Calu3 (cell line): ENCODE results near the gene RFXANK. TPM values are rescaled to one million over a fixed set of nuclear protein-coding genes. Genes with fewer than 3 reads are reported as not detected.

Experiments
- BruUV-seq: library from RNA; stranded (reverse); fragments of 400-500 nt; replicated peaks from 2 replicates; lab custom pipeline; 2021; lab: Mats Ljungman, UMichigan
- CTCF ChIA-PET: fragments of 300-600 bp; sonication (Branson Sonifier 250); formaldehyde crosslinking; loops from one replicate; lab custom pipeline; 2022; ENCODE audit warnings: antibody characterized with exemption; lab: Charles Lee
- DNase-seq: peaks from one replicate; pipeline ENCODE4 v3.0.0; 2022
- H3K27ac Mint-ChIP-seq: one replicate; pipeline ENCODE4 v1.8.0; 2022; ENCODE audit warnings: mixed read lengths; ENCODE audit not compliant: unreplicated experiment
- H3K27me3 Mint-ChIP-seq: one replicate; pipeline ENCODE4 v1.8.0; 2022; ENCODE audit warnings: mixed read lengths; ENCODE audit not compliant: unreplicated experiment
- H3K36me3 Mint-ChIP-seq: one replicate; pipeline ENCODE4 v1.8.0; 2022; ENCODE audit warnings: mild to moderate bottlenecking, moderate library complexity, mixed read lengths; ENCODE audit not compliant: insufficient read depth, unreplicated experiment
- H3K4me1 Mint-ChIP-seq: one replicate; pipeline ENCODE4 v1.8.0; 2022; ENCODE audit warnings: mild to moderate bottlenecking, low read depth, mixed read lengths; ENCODE audit not compliant: unreplicated experiment
- H3K4me3 Mint-ChIP-seq: one replicate; pipeline ENCODE4 v1.8.0; 2022; ENCODE audit warnings: mild to moderate bottlenecking, low read depth, moderate library complexity, mixed read lengths; ENCODE audit not compliant: unreplicated experiment
- H3K9me3 Mint-ChIP-seq: one replicate; pipeline ENCODE4 v1.8.0; 2022; ENCODE audit warnings: low read depth, mixed read lengths; ENCODE audit not compliant: unreplicated experiment
- intact Hi-C: fragments of 100-400 bp; cut with micrococcal nuclease; formaldehyde crosslinking; loops from one replicate; pipeline ENCODE4 v1.10.0; 2022; ENCODE audit not compliant: unreplicated experiment
- total RNA-seq: library from RNA; stranded (reverse); gene quantifications from 2 replicates; pipeline ENCODE4 v1.2.3, GENCODE V29; 2022
- TF ChIP-seq, protein P1 (sequence below): fragments of 200-600 bp; IDR thresholded peaks from one replicate; pipeline ENCODE4 v1.8.0; 2022; ENCODE audit warnings: antibody characterized with exemption; ENCODE audit not compliant: unreplicated experiment

RFXANK gene
- total RNA-seq, 1 experiment from 2014 or later = 63.2 TPM

DNA sequence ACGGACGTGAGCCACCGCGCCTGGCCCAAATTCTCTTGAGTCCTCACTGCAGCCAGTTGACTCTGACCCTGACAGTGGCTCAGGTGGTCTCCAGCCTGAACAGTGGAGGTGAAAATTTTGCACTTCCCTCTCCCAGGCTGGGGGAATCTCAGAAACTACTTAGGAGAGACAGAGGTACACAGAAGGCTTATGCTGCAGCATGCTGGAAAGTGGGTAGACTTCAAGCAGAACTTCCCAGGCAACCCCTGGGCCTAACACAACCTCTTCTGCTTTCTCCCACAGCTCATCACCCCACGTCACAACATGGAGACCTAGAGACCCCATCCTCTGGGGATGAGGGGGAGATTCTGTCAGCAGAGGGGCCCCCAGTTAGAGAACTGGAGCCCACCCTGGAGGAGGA, 34.1 kb downstream of the RFXANK start:
- no peaks in the 10 kb centered on the region for H3K4me1 Mint-ChIP-seq
- no TSS peak for BruUV-seq
- H3K27me3 Mint-ChIP-seq = peaks cover 49% of the 10 kb centered on the region
- no peak overlapping the region for H3K4me3 Mint-ChIP-seq
- DNase-seq = no peak
- H3K36me3 Mint-ChIP-seq = no peaks in the 10 kb centered on the region
- H3K27ac Mint-ChIP-seq = no peak overlapping the region
- CTCF ChIA-PET = no interaction called here
- TF ChIP-seq, protein P1, sequence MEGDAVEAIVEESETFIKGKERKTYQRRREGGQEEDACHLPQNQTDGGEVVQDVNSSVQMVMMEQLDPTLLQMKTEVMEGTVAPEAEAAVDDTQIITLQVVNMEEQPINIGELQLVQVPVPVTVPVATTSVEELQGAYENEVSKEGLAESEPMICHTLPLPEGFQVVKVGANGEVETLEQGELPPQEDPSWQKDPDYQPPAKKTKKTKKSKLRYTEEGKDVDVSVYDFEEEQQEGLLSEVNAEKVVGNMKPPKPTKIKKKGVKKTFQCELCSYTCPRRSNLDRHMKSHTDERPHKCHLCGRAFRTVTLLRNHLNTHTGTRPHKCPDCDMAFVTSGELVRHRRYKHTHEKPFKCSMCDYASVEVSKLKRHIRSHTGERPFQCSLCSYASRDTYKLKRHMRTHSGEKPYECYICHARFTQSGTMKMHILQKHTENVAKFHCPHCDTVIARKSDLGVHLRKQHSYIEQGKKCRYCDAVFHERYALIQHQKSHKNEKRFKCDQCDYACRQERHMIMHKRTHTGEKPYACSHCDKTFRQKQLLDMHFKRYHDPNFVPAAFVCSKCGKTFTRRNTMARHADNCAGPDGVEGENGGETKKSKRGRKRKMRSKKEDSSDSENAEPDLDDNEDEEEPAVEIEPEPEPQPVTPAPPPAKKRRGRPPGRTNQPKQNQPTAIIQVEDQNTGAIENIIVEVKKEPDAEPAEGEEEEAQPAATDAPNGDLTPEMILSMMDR = no peak
- intact Hi-C loops = loop anchor here (10.0 kb wide), 1 partner anchor 81 kb away; no protein-coding TSS in a partner anchor
- no peaks in the 10 kb centered on the region for H3K9me3 Mint-ChIP-seq

DNA sequence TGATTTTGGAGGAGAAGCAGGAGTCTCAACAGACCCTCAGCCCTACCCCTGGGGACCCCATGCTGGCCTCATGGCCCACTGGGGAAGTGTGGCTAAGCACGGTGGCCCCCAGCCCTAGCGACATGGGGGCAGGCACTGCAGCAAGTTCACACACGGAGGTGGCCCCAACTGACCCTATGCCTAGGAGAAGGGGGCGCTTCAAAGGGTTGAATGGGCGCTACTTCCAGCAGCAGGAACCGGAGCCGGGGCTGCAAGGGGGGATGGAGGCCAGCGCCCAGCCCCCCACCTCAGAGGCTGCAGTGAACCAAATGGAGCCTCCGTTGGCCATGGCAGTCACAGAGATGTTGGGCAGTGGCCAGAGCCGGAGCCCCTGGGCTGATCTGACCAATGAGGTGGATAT, 34.6 kb downstream of the RFXANK start:
- Mint-ChIP-seq H3K9me3 (no peaks in the 10 kb centered on the region), H3K4me3 (no peak overlapping the region), H3K36me3 (no peaks in the 10 kb centered on the region), H3K27ac (no peak overlapping the region), H3K27me3 (peaks cover 54% of the 10 kb centered on the region), H3K4me1 (no peaks in the 10 kb centered on the region)
- intact Hi-C loops = loop anchor here (10.0 kb wide), 1 partner anchor 82 kb away; no protein-coding TSS in a partner anchor
- DNase-seq = no peak
- TF ChIP-seq, protein P1 = no peak
- CTCF ChIA-PET = no interaction called here
- no TSS peak for BruUV-seq

DNA sequence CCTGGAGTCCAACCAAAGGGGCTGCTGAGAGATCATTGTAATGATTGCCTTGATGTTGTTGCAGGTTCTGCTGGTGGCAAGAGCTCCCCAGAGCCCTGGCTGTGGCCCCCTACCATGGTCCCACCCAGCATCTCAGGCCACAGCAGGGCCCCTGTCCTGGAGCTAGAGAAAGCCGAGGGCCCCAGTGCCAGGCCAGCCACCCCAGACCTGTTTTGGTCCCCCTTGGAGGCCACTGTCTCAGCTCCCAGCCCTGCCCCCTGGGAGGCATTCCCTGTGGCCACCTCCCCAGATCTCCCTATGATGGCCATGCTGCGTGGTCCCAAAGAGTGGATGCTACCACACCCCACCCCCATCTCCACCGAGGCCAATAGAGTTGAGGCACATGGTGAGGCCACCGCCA, 35.2 kb downstream of the RFXANK start:
- H3K36me3 Mint-ChIP-seq = no peaks in the 10 kb centered on the region
- H3K27ac Mint-ChIP-seq = no peak overlapping the region
- no peak for DNase-seq
- no peaks in the 10 kb centered on the region for H3K4me1 Mint-ChIP-seq
- intact Hi-C loops = loop anchor here (10.0 kb wide), 1 partner anchor 82 kb away; no protein-coding TSS in a partner anchor
- BruUV-seq = no TSS peak
- CTCF ChIA-PET = no interaction called here
- no peaks in the 10 kb centered on the region for H3K9me3 Mint-ChIP-seq
- TF ChIP-seq, protein P1 = no peak
- H3K27me3 Mint-ChIP-seq = peaks cover 60% of the 10 kb centered on the region
- H3K4me3 Mint-ChIP-seq = no peak overlapping the region

DNA sequence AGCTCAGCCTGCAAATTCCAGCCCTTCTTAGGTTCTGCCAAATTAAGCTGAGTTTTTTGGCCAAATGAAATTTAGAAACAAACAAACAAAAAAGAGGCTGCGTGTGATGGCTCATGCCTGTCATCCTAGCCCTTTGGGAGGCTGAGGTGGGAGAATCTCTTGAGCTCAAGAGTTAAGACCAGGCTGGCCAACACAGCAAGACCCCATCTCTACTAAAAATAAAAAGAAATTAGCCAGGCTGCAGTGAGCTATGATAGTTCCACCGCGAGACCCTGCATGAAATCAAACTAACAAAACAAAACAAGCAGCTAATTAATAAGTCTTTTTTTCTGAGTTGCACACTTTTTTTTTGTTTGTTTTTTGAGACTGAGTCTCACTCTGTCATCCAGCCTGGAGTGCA, 37.6 kb downstream of the RFXANK start:
- Mint-ChIP-seq H3K27me3 (peaks cover 49% of the 10 kb centered on the region), H3K9me3 (no peaks in the 10 kb centered on the region), H3K4me3 (no peak overlapping the region), H3K36me3 (no peaks in the 10 kb centered on the region), H3K27ac (no peak overlapping the region), H3K4me1 (no peaks in the 10 kb centered on the region)
- TF ChIP-seq, protein P1 = no peak
- no TSS peak for BruUV-seq
- DNase-seq = no peak
- intact Hi-C loops = loop anchor here (10.0 kb wide), 1 partner anchor 85 kb away; no protein-coding TSS in a partner anchor
- CTCF ChIA-PET = no interaction called here
